Gastrocnemius medialis (tissue), 4 donors: Measurements from ENCODE around the gene RYR3.

Experiments used
- CTCF ChIP-seq, 5 experiments: fragments of 450-650 bp in 3 of 5; fragments of 200-600 bp in 2 of 5; sonication (generic) in 2 of 5; IDR thresholded peaks in 4 of 5; conservative IDR thresholded peaks in 1 of 5; 1 replicate in 4 of 5; 2 replicates in 1 of 5; pipeline ENCODE4 v1.5.1; 2016 to 2019; ENCODE audit warnings: antibody characterized with exemption in 5 of 5, mild to moderate bottlenecking in 3 of 5, moderate library complexity in 3 of 5
- POLR2A ChIP-seq, 2 donors: fragments of 450-650 bp; IDR thresholded peaks; one replicate each; pipeline ENCODE4 v1.6.1; 2017; ENCODE audit warnings: antibody characterized with exemption in 2 of 2, mild to moderate bottlenecking in 2 of 2, moderate library complexity in 2 of 2

- TF ChIP-seq CTCF (IDR thresholded peaks at IDR 0.05 in 4 of 5, conservative IDR thresholded peaks at IDR 0.05 in 1 of 5) = no peak
- no peak for TF ChIP-seq POLR2A (IDR thresholded peaks at IDR 0.05)
These were observed 32.5 kb downstream of the RYR3 start for GRCh38 chr15:33343275-33343674.
